HG03045 (cell line): ENCODE results near the gene TMEM147.

Experiments used
- ATAC-seq: cut with Tn5 transposase; IDR thresholded peaks from one replicate; pipeline ENCODE4 v1.9.1; 2021; ENCODE audit warnings: mild to moderate bottlenecking, moderate library complexity; ENCODE audit not compliant: unreplicated experiment

TMEM147 gene

DNA sequence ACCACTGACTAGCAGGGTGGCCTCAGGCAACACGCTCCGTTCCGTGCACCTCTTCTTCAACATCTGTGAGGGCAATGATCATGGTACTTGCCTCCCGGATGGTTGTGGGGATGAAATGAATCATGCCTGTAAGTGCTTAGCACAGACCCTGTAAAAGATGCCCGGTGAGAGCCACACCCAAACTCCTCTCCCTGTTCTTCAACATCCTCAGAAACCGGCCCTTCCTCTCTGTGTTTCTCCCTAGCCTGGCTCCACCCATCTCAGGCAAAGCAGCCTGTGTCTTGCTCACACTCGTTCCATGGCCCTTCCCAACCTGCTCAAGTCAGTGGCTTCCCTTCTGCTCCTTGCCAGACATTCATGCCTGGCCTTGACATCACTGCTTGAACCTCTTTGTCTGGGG is 26.1 kb upstream of the TMEM147 start:
- no peak for ATAC-seq

DNA sequence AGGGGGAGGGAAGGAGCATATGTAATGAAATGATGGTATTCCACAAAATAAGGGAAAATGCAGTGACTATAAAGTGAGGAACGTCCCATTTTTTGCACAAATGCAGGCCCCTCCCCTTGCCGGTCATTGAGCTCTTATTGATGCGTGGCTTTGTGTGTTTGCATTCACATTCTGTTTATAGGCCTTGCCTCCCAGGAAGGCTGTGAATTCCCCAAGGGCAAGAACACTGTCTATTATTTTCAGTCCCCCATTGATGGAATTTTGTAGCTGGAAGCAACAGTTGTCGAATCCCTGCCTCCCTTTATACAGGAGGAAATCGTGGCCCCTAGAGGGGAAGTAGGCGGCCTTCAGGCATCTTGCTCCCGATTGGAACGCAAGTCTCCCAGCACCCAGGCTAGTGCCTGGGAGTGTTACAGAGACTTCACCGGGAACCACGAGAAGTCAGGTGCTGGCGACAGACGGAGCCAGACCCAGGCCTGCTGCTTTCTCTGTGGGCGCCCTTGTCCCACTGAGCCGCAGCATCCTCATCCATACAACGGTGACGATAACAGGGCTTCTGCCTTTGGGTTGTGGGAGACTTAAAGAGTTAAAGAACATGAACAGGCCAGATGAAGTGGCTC is 24.2 kb upstream of the TMEM147 start:
- ATAC-seq, result no peak

DNA sequence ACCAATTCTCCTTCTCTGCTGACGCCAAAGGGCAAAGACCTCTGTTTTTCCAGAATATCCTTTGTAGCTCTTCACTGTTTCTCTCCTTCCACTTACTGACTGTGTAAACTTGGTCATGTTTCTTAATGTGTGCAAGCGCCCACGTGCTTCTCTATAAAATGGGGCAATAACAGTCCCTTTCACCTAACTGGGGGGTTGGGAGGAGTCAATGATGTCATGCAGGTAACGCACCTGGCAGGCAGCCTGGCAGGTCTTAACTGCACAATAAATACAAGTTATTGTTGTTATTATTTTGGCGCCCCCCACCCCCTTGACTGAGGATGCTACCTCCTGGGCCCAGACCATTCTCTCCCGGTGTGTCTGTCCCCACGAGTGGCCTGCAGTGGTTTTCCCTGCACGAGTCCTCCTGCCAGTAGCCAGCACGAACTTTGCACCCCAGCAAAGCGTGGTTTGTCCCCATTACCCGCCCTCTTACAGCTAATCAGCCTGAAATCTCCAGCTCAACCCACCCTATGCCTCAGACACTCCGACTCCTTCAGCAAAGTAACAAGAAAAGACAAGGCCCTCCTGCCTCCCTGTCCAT is 22.6 kb upstream of the TMEM147 start:
- ATAC-seq, result no peak

DNA sequence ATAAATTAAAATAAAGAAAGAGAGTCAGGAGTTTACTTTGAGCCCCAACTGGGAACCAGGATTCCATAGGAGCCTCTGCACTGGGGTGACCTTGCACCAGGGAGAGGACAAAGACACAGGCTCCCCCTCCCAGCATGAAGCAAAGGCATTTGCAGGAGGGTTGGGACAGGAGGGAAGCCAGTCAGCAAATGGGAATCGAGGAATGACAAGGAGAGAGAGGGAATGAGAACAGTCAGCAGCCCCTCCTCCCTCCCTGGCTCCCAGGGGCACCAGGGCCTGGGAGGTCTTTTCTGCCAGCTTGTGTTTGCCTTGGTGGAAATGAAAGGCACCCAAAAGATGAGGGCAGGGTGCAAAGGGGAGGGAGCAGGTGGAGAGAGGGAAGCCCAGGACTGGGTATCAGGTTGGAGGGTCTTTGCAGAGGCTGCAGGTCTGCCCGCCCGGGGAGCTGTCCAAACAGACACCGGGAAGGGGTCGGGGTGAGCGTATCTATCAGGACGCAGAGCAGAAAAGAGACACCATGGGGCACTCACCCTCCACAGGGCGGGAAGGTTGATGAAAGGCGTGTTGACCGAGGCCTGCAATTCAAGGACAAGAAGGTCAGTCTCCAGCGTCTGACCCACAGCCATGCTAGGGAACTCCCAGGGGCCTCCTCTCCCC is 21.1 kb upstream of the TMEM147 start:
- no peak for ATAC-seq

DNA sequence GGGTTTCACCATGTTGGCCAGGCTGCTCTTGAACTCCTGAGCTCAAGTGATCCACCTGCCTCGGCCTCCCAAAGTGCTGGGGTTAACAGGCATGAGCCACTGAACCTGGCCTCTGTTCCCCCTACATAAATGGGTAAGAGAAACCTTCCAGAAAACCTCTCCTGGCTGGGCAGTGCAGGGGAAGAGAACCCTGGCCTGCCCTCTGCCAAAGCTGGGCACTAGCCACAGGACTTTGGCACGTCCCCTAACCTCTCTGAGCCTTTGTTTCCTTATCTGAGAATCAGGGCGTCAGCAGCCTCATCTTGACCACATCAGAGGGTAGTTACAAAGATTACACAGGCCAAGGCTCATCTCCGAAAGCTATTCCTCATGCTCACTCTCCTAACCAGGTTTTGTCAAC is 19.6 kb upstream of the TMEM147 start:
- ATAC-seq, result no peak

DNA sequence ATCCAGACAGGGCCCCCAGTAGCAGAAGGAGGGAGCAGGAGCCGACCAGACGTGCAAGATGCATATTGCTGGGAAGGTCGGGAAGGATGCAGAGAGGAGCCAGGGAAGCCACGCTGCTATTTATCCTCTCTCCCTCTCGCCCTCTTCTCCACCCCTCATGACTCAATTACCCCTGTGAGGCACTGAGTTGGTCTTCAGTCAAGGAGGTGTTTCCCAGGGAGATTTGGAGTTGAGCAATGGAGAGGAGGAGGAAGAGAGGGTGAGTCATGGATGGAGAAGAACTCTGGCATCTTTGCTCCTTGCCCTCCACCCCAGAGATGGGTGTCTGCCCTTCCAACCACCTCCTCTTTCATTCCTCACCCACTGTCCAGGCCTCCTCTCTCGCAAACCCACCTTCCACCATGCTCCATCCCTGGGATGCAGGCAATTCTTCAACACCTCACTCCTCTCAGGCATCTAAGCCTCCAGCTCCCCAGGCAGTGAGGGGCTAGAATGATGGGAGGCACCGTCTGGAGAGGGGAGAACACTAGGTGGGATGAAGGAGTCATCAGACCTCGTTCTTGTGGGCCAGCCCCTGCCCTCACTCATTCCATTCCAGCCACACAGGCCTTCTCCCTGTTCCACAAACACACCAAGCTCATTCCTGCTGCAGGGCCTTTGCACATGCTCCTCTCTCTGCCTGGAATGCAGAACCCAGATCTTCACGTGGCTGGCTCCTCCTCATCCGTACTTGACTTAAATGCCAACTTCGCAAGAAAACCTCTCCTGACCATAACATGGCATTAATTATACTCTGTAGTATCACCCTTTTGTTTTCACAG is 17.0 kb upstream of the TMEM147 start, which contains the start of gene SBSN:
Gene SBSN, minus strand, starts transcription at position 94 of the 821 bp plus-strand sequence. Its CDS starts 30 bp downstream, at position 64.
- no peak for ATAC-seq

DNA sequence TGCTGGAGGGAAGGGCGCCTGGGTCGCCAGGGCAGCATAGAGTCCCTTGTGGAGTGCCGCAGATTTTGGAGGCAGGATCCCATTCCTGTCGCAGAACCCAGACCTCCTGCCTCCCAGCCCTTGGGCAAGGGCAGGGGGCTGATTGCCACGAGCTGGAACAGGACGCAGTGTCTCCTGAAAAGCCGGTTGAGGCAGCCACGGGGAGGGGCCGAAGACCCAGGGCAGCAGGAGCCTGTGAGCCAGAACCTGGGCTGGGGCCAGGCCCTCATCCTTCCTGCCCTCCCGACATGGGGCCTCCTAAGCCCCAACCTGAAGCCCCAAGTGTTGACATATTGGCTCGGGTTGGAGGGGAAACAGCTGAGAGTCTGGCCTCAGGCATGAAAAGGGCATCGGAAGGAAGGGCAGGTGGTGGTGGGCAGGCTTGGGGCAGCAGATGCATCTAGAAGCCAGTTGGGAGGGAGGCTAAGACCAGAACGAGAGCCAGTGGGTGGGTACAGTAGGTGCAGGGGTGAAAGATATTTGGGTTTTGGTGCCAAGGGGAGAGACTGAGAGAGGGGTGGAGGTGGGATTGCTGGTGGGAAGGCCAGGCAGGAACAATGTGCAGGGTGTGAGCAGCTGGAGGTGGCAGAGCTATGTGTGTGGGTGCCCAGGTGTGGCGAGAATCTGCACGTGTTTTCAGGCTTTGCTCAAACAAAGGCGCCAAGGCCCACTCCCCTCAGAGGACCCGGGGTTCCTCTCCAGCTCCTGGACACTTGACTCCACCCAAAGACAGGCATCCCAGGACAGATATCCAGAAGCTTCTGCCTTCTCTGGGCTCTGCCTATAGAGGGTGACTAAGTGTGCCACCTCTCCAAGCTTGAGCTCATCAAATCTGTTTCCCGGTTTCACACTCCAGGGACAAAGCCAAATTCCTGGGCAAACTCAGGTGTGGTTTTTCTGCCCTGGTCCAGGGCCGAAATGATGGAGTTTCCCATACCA is 15.9 kb upstream of the TMEM147 start:
- no peak for ATAC-seq

DNA sequence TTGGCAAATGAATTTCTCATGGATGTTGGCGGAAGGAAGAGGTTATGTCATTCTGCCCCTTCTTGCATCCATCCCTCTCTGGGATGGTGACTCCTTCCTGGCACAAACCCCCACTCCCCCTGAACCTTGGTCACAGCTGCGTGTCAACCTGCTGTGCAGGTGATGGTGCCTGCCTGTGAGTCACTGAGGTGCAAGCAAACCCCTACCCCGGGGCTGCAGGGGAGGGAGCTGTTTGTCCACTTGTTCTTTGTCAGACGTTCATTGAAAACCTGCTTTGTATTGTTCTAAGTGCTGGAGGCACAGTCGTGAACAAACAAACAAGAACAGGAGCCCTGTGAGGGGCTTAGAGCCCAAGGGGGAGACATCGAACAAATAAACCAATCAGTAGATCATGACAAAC is 14.1 kb upstream of the TMEM147 start:
- no peak for ATAC-seq

DNA sequence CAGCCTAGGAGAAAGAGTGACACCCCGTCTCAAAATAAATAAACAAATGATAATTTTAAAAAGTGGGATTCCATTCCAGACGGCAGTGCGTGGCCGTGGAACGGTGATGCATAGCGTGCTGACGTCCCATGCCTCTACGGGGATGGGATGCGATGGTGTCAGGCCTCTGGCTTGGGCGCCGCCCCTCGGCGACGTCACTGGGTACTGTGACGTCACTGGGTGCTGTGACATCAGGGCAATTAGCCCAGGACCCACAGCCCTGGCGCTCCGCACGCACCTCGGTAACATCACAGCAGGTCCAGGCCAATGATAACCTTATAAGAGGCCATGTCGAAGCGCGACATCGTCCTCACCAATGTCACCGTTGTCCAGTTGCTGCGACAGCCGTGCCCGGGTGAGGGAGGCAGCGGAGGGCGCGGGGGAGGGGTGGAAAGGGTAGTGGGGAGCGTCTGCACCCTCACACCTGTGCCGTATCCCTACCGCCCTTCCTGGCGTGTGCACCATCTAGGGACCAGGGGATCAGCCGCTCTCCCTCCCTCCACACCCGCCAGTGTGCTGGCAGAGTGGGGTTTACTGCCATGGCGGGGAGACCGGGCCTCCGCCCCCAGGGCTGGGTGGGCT is 12.1 kb upstream of the TMEM147 start, which contains the start of gene GAPDHS:
Gene GAPDHS, plus strand, starts transcription at position 256 of the 621 bp plus-strand sequence. Its CDS starts 72 bp downstream, at position 328.
- ATAC-seq, result no peak

DNA sequence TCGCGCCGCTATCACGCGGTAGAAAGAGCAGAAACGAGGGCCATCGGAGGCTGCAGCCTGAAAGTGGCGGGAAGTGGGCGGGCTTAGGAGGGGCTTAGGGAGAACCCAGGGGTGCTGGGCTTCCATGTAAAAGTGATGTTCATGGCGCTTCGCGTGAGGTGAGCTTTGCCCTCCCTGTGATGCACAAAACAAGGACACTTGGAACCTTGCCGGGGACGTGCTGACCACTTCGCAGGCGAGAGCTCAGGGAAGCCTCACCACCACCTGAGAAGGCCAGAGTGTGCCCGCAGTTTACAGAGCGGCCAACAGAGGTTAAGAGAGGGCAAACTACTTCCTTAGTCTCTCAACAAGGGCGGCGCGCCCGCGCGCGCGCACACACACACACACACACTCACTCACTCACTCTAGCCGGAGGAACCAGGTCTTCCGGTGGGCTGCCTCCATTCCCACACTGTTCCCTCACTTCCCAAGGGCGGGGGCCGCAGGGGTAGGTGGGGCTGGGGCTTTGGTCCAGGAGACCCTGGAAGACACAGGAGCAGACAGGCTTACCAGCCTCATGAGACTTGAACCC is 11.5 kb upstream of the TMEM147 start:
- no peak for ATAC-seq

DNA sequence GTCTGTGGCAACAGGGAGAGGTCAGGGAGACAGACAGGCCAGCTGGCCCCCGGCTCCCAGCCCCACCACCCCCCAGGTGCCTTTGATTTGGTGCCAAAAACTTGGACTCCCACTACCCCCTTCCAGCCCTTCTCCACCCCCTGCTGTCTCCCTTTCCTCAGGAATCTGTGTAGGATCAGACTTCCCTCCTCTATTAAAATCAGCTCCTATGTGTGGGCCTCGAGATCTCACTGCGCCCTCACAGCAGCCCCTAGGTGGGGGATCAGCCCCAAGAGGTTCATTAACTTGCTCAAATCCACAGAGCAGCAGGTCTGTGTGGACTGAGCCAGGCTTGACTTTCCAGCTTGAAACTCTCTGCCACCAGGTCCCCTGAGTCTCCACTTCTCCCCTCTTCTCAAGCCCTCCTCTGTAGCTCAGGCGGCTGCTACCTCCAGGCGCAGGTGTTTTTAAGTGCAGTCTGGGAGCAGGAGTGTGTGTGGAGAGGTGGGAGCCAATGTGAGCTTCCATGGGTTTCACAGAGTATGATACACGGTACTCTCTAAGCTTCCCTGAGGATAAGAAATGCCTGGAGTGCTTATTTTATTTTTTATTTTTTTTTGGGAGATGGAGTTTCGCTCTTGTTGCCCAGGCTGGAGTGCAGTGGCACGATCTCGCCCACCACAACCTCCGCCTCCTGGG is 10.5 kb upstream of the TMEM147 start:
- no peak for ATAC-seq

DNA sequence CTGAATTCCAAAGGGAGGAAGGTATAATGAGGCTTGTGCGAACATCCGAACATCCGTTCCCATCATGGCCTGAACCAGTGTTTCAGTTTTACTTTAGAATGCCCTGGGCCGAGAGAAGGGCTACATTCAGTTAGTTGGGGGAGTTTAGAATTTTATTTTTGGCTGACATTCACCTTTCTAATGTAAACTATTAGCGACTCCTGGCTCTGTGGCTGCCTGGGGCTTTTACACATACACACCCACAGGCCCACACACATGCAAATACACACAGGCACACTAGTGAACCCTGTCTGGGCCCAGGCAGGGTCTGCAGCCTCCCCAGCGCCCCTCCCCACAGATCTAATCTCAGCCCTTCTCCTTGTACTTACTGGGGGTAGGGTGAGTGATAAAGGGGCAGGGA is 6.1 kb upstream of the TMEM147 start:
- no peak for ATAC-seq

DNA sequence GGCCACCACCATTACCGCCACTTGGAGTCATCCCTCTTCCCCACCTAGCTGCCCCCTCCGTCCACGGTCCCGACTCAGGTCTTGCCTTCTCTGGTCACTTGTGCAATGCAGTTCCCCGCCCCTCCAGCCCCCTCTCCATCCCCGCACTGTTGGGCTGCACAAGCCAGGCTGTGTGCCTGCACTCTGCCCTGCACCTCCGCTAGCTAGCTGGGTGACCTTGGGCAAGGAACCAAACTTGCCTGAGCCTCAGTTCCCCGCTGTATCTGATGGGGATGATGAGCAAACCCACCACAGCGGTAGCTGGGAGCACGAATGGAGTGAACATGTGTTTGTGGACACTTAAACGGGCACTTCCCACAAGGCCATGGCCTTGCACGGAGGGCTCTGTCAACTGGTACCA is 5.6 kb upstream of the TMEM147 start:
- no peak for ATAC-seq

DNA sequence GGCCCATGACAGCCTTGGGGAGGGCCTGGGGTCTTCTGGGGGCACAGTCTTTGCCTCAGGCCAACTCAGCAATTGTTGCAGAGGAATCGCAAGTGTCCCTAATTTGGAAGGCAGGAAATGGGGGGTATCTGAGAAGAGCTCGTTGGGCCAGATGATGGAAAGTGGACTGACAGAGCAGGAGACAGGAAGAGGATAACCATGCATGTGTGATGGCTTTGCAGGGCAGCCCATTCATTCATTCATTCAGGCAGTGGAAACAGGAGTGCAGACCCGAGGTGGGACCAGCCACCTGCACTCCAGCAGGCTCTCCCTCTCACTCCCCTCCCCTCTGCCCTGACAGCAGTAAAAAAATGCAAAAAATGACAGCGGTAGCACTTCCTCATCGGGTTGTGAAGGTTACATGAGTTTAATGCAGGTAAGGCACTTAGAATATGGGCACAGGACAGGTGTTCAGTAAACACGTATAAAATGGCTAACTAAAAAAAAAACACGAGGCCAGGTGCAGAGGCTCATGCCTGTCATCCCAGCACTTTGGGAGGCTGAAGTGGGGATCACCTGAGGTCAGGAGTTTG is 5.0 kb upstream of the TMEM147 start:
- ATAC-seq, result no peak

DNA sequence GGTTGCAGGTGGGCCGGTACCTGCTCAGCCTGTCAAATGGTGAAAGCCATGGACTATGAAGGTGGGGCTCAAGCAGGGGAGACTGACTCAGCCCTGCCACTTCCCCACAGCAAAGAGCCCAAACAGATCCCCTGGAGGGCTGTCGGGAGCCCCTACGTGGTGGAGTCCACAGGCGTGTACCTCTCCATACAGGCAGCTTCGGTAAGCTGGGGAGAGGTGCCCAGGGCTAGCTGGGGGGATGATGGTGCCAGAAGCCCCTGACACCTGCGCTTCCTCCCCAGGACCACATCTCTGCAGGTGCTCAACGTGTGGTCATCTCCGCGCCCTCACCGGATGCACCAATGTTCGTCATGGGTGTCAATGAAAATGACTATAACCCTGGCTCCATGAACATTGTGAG is 3.2 kb upstream of the TMEM147 start:
- ATAC-seq, result no peak

DNA sequence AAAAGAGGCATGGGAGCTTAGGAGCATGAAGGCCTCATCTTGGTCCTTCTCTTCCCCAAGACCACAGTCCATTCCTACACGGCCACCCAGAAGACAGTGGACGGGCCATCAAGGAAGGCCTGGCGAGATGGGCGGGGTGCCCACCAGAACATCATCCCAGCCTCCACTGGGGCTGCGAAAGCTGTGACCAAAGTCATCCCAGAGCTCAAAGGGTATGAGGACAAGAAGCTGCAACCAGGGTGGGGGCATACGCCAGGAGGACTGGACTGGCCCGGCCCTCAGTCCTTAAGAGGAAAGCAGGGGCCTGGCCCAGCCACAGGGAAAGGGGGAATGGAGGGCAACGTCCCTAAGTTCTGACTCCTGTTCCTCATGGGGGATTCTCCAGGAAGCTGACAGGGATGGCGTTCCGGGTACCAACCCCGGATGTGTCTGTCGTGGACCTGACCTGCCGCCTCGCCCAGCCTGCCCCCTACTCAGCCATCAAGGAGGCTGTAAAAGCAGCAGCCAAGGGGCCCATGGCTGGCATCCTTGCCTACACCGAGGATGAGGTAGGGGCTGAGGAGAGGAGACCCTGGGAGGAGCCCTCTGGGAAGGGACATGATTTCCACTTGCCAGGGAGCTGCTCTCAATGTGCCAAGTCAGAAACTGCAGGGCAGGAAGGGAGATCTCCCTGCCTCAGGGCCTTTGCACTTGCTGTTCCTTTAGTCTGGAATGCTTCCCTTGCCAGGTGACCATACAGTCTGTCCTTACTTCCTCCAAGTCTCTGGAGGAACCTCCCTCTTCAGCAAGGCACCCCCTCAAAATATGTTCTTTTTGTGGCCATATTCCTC is 1.9 kb upstream of the TMEM147 start:
- no peak for ATAC-seq

DNA sequence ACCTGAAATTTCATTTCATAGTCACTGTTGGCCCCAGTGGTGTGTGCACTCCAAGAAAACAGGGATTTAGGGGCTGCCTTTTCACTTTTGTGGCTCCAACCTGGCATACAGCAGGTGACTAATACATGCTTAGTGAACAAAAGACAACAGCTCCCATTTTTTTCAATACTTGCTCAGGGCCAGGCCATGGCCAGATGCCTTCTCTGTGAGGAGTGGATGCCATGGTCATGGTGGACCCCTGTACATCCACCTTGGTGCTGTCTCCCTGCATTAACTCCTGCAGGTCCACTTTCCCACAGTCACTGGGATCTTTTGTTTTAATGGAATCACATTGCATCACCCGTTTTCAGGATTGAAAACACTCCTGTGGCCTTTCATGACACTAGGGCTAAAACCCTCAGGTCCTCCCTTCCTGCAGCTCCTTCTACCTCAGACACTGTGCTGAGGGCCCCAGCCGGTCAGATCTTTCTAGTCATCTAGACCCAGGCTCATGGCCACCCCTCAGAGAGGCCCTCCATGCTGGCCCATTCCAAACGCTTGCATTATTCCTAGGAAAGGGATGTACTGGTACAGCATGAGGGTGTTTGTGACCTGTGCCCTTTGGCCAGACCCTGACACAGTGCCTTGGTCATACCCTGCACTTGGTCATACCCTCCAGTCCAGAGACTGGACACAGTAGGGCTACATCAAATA is 1.2 kb upstream of the TMEM147 start:
- ATAC-seq, result no peak
